MCF 10A (cell line): Measurements from ENCODE around the gene FAM20A. TPM values are rescaled to one million over a fixed set of nuclear protein-coding genes. Genes with fewer than 3 reads are reported as not detected.

ENCODE experiments used
- BruUV-seq: library from RNA; stranded (reverse); fragments of 400-500 nt; replicated peaks from 2 replicates; lab custom pipeline; 2021; lab: Mats Ljungman, UMichigan
- CTCF ChIA-PET: fragments of 300-600 bp; sonication (Branson Sonifier 250); formaldehyde crosslinking; extraction: SDS; loops from one replicate; lab custom pipeline; 2021; ENCODE audit warnings: antibody characterized with exemption, inconsistent platforms; lab: Yijun Ruan, JAX
- POLR2A ChIA-PET: fragments of 300-600, 350-650 bp; sonication (Branson Sonifier 250); formaldehyde crosslinking; extraction: SDS; loops from one replicate; lab custom pipeline; 2020; ENCODE audit warnings: antibody characterized with exemption, inconsistent platforms; lab: Yijun Ruan, JAX
- DNase-seq: peaks from one replicate; pipeline ENCODE4 v3.0.0-alpha.2; 2018; ENCODE audit not compliant: unreplicated experiment
- H3K27ac Mint-ChIP-seq: one replicate; pipeline ENCODE4 v1.8.0; 2022; ENCODE audit warnings: mild to moderate bottlenecking, low read depth, mixed read lengths; ENCODE audit not compliant: unreplicated experiment
- H3K27me3 Mint-ChIP-seq: one replicate; pipeline ENCODE4 v1.8.0; 2022; ENCODE audit warnings: mixed read lengths; ENCODE audit not compliant: insufficient read depth, unreplicated experiment
- H3K36me3 Mint-ChIP-seq: one replicate; pipeline ENCODE4 v1.8.0; 2022; ENCODE audit warnings: mild to moderate bottlenecking, moderate library complexity, mixed read lengths; ENCODE audit not compliant: insufficient read depth, unreplicated experiment
- H3K4me1 Mint-ChIP-seq: one replicate; pipeline ENCODE4 v1.8.0; 2022; ENCODE audit warnings: mixed read lengths; ENCODE audit not compliant: insufficient read depth, unreplicated experiment
- H3K4me3 Mint-ChIP-seq: one replicate; pipeline ENCODE4 v1.8.0; 2022; ENCODE audit warnings: mild to moderate bottlenecking, moderate library complexity, mixed read lengths; ENCODE audit not compliant: unreplicated experiment
- H3K9me3 Mint-ChIP-seq: one replicate; pipeline ENCODE4 v1.8.0; 2022; ENCODE audit warnings: mixed read lengths; ENCODE audit not compliant: unreplicated experiment
- intact Hi-C: fragments of 100-400 bp; cut with micrococcal nuclease; formaldehyde crosslinking; loops from 2 replicates; pipeline ENCODE4 v1.14.1; 2022
- total RNA-seq: library from RNA; stranded (reverse); gene quantifications from 2 replicates; pipeline ENCODE4 v1.2.3, GENCODE V29; 2022
- TF ChIP-seq, protein P1 (sequence below): fragments of 200-600 bp; IDR thresholded peaks from one replicate; pipeline ENCODE4 v1.8.0; 2022; ENCODE audit warnings: antibody characterized with exemption, mild to moderate bottlenecking; ENCODE audit not compliant: unreplicated experiment

FAM20A gene
- total RNA-seq, 1 experiment from 2014 or later: not detected

DNA sequence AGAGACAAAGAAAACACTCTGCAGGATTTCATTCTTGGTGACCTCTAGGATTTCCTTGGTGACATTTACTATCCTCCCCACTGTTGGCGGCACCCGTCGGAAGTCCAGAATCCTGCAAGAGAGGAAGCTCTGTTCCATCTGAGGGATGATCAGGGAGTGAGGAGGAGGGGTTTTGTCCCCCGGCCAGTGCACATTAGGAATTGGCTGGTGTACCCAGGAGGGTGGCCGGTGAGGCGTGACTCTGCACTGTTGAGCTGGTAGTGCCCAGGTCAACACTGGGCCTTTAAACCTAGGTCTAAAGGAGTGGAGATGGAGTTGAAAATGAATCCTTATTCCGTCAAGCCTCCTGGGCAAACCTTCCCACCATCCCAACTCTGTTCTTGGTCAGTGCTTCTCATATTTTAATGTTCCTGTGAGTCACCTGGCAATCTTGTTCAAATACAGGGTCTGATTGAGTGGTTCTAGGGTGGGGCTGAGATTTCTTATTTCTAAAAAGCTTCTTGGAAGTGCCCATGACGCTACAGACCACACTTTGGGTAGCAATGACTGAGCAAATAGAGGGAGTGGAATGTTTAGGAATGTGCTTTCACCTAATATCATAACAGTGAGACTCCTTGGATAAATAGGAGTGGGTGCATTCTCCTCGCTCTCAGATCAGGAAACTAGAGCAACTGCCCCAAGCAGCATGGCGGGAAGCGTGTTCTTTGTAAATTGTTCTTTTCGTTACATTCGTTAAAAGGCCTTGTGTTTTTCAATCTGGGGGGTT lies 58.3 kb downstream of the FAM20A start:
- Mint-ChIP-seq H3K4me3 (no peak overlapping the region), H3K27me3 (no peaks in the 10 kb centered on the region), H3K36me3 (peaks cover 25% of the 10 kb centered on the region), H3K4me1 (peaks cover 6% of the 10 kb centered on the region), H3K27ac (no peak overlapping the region), H3K9me3 (no peaks in the 10 kb centered on the region)
- intact Hi-C loops: no loop called here
- POLR2A ChIA-PET: no interaction called here
- TF ChIP-seq, protein P1, sequence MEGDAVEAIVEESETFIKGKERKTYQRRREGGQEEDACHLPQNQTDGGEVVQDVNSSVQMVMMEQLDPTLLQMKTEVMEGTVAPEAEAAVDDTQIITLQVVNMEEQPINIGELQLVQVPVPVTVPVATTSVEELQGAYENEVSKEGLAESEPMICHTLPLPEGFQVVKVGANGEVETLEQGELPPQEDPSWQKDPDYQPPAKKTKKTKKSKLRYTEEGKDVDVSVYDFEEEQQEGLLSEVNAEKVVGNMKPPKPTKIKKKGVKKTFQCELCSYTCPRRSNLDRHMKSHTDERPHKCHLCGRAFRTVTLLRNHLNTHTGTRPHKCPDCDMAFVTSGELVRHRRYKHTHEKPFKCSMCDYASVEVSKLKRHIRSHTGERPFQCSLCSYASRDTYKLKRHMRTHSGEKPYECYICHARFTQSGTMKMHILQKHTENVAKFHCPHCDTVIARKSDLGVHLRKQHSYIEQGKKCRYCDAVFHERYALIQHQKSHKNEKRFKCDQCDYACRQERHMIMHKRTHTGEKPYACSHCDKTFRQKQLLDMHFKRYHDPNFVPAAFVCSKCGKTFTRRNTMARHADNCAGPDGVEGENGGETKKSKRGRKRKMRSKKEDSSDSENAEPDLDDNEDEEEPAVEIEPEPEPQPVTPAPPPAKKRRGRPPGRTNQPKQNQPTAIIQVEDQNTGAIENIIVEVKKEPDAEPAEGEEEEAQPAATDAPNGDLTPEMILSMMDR: no peak
- DNase-seq: no peak
- CTCF ChIA-PET: interaction anchor here (1.1 to 1.2 kb wide), 2 partner anchors 22 to 217 kb away, joined by 4 read pairs; no protein-coding TSS in a partner anchor
- no TSS peak for BruUV-seq

DNA sequence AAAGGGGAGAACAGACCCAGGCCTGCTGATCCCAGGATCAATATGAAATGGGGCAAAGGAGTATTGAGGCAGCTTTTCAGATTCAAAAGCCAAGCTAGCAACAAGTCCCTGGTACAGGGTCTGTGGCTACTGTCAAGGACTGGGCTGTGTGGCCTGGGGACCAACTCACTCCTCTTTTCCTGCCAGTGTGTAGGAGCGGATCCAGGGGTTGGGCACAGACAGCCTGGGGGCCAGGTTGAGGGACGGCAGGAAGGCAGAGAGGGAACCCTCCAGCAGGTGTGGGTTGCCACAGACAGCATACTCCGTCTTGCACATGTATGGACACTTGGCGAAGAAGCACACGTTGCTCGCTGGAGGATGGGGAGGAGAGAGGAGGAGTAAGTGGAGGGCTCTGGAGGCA lies 59.4 kb downstream of the FAM20A start:
- BruUV-seq: no TSS peak
- TF ChIP-seq, protein P1: no peak
- CTCF ChIA-PET: no interaction called here

DNA sequence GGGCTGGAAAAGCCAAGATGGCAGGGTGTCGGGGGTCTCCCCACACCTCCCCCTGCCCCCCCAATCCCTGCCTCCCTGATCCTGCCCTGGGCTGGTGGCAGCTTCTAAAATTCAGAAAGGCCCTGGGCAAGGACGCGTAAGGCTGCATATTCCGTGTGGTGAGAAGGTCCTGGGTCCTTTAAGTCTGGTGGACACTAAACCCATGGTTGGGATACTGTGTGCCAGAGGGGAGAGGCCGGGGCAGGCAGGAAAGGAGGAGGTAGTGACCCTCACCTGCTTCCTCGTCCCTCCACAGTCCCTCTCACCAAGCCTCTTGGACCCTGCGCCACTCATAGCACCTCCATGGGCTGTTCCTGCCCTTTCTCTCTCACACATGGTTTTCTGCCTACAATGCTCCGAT lies 60.2 kb downstream of the FAM20A start:
- Mint-ChIP-seq H3K4me3 (no peak overlapping the region), H3K9me3 (no peaks in the 10 kb centered on the region), H3K4me1 (peaks cover 6% of the 10 kb centered on the region), H3K36me3 (peaks cover 41% of the 10 kb centered on the region), H3K27ac (no peak overlapping the region), H3K27me3 (no peaks in the 10 kb centered on the region)
- BruUV-seq: no TSS peak
- intact Hi-C loops: no loop called here
- TF ChIP-seq, protein P1: no peak
- no peak for DNase-seq
- CTCF ChIA-PET: no interaction called here
- POLR2A ChIA-PET: interaction anchor here (0.7 kb wide), 1 partner anchor 38 kb away, joined by 3 read pairs; no protein-coding TSS in a partner anchor

More for the DNA sequence above, 59.4 kb downstream of the FAM20A start:
- POLR2A ChIA-PET: interaction anchor here (0.6 kb wide), 1 partner anchor 201 kb away, joined by 4 read pairs; no protein-coding TSS in a partner anchor
- Mint-ChIP-seq H3K4me3 (no peak overlapping the region), H3K9me3 (no peaks in the 10 kb centered on the region), H3K27me3 (no peaks in the 10 kb centered on the region), H3K27ac (no peak overlapping the region), H3K36me3 (peaks cover 32% of the 10 kb centered on the region), H3K4me1 (peaks cover 6% of the 10 kb centered on the region)
- no peak for DNase-seq
- intact Hi-C loops: no loop called here
